Ovary (tissue), 3 donors: ENCODE data around the gene RPTOR.

Experiments used
- CTCF ChIP-seq, 3 donors: fragments of 450-650 bp in 2 of 3; fragments of 200-600 bp in 1 of 3; IDR thresholded peaks; one replicate each; pipeline versions ENCODE4 v1.5.1 to v1.8.0; 2016 to 2022; ENCODE audit warnings: antibody characterized with exemption in 3 of 3, mild to moderate bottlenecking in 1 of 3
- POLR2A ChIP-seq: fragments of 450-650 bp; IDR thresholded peaks from one replicate; pipeline ENCODE4 v1.6.1; 2017; ENCODE audit warnings: antibody characterized with exemption, mild to moderate bottlenecking, moderate library complexity
- donor health status: DM: no; HTN: no; CAD: no.

GRCh38 chr17:80781807-80782277 lies 237.2 kb downstream of the RPTOR start:
- TF ChIP-seq POLR2A (no peak), CTCF (IDR thresholded peaks at IDR 0.05) (no peak)
